Measurements from ENCODE around the gene CYP2A7.
"Not testable (repeated sequence)": the region's sequence is repeated elsewhere in the genome, so short reads cannot be mapped to it uniquely, and the experiment has no call there.

DNA sequence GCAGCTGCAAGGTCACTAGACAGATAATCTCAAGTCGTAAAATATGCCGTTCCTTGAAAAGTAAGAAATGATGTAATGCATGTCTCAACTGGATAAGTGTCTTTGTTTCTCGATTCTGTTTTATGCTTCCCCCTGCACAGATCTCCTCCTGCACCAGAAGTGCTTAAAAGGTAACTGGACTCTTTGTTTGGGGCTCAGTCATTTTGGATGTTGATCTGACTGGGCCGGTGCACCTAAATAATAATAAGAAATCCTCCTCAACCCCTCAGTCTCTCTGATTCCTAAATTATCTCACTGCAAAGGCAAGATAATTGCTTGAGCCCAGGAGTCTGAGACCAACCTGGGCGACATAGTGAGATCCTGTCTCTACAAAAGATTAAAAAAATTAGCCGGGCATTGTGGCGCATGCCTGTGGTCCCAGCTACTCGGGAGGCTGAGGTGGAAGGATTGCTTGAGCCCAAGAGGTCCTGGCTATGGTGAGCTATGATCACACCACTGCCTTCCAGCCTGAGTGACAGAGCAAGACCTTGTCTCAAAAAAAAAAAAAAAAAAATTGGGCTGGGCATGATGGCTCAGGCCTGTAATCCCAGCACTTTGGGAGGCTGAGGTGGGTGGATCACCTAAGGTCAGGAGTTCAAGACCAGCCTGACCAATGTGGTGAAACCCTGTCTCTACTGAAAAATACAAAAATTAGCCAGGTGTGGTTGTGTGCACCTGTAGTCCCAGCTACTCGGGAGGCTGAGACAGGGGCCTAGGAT is 17.1 kb downstream of the CYP2A7 start:
- not testable (repeated sequence) for TF ChIP-seq POLR2AphosphoS5 (IDR thresholded peaks at IDR 0.05; ENCODE audit: borderline replicate concordance, low read depth, low read length); EZH2 (IDR thresholded peaks at IDR 0.05); FOXP2 (optimal IDR thresholded peaks at IDR 0.05; ENCODE audit: control extremely low read depth, extremely low read length, insufficient read depth)
